IPS-18c (cell line): ENCODE measurements around the gene AMH.
"Not testable (repeated sequence)": the region's sequence is repeated elsewhere in the genome, so short reads cannot be mapped to it uniquely, and the experiment has no call there.

Source experiments
- H3K4me3 ChIP-seq: 2 replicates; pipeline ENCODE4 v1.7.0; 2013; ENCODE audit warnings: low read depth, mild to moderate bottlenecking, low read length, moderate library complexity; ENCODE audit not compliant: insufficient read depth
- H3K9me3 ChIP-seq: one replicate; pipeline ENCODE4 v1.6.1; 2013; ENCODE audit warnings: mild to moderate bottlenecking, low read length, moderate library complexity; ENCODE audit not compliant: control insufficient read depth, insufficient read depth

The AMH gene

GRCh38 chr19:2249010-2249866 is at the start of gene AMH:
TSS of gene AMH (plus strand) at chr19:2249323. CDS start at chr19:2249333, 10 bp downstream.
- Histone ChIP-seq H3K4me3 (no peak within 1 kb of the TSS), H3K9me3 (peaks cover 2% of the 10 kb centered on the region)

DNA sequence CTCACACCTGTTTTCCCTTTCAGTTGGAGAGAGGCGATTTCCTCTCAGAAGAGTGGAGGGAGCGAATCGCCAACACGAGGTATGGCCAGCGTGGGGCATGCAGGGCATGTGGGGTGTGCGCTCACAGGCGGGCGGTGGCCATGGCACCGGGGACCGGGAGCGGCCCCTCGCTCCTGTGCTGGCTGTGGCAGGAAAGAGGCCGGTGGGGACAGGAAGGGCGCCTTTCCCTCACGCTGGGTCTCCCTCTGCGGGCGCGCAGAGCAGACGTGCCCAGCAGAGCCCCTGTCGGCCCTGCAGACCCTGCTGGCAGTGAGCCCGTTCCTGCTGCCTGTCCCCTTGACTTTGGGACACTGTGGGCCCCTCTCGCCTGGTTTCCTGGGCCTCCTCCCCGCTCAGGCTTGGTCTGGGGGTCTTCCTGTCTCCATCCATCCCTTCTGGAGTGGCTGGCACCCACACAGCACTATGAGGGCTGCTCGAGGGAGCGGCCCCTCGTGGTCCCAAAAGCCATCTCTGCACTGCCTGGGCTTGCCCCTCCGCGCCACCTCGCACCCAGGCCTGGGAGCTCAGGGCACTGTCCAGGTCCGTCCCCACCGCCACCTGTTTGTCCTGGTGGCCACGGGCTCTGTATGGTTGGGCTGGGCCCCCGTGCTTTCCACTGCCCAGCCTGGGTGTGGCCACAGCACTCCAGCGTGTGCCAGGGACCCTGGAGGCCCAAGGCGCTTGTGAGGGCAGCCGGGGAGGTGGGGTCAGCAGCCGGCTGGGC is 49.1 kb upstream of the AMH start:
- no peak overlapping the region; the same call in 1 of the 2 replicates for H3K4me3 ChIP-seq
- H3K9me3 ChIP-seq, result no peaks in the 10 kb centered on the region

DNA sequence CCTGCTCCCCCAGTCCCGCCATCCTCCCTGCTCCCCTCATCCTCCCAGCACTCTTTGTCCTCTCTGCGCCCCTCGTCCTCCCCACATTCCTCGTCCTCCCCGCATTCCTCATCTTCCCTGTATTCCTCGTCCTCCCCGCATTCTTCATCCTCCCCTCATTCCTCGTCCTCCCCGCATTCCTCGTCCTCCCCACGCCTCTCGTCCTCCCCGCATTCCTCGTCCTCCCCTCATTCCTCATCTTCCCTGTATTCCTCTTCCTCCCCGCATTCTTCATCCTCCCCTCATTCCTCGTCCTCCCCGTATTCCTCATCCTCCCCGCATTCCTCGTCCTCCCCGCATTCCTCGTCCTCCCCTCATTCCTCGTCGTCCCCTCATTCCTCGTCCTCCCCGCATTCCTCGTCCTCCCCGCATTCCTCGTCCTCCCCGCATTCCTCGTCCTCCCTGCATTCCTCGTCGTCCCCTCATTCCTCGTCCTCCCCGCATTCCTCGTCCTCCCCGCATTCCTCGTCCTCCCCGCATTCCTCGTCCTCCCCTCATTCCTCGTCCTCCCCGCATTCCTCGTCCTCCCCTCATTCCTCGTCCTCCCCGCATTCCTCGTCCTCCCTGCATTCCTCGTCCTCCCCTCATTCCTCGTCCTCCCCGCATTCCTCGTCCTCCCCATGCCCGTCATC is 48.4 kb upstream of the AMH start:
- H3K9me3 ChIP-seq, result not testable (repeated sequence)

DNA sequence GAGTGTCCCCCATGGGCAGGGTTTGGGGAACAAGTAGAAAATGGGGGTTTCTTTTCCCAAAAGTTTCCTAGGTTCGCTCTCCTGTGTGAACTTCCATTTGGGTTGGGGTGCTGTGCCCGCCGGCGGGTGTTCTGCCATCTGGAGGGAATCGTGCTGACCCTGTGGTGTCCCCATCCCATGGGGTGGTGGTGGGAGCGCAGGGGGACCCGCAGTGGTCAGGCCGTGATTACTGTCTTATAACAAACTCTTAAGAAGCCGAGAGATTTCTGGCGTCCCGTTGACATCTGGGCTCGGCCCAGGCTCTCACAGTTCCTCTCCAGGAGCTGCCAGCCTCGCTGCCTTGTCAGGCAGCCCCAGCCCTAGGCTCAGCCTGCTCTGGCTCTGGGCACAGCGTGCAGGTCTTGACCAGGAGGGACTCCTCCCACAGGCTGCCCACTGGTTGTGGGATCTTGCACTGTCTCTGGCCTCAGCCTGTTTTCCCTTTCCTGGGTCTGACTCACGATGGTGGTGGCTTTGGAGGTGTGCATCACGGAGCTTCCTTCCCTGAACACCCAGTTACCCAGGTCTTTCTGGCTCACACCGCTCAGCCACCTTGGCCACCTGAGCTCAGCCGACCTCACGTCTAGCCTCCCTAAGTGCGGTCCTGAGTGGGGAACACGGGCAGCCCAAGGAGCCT is 47.5 kb upstream of the AMH start:
- H3K9me3 ChIP-seq, result peaks cover 2% of the 10 kb centered on the region
- no peak overlapping the region for H3K4me3 ChIP-seq

More for the DNA sequence above, 48.4 kb upstream of the AMH start:
- H3K4me3 ChIP-seq, result not testable (repeated sequence)

DNA sequence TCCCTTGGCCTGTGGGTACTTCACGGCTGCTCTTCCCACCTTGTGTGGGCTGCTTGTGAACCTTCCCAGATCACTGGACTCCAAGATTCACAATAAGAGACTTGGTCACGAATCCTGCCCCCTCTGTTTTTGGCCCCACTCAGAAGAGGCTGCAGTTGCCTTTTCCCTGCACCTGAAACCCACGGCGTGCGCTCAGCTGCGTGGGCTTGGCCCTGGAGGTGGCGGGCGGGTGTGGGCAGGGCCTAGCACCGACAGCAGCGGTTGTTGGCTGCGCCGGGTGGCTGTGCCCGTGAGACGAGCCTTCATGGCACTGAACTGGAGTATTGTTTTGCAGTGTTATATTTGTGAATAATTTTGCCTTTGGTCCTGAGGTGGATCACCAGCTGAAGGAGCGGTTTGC is 46.8 kb upstream of the AMH start:
- Histone ChIP-seq H3K4me3 (no peak overlapping the region), H3K9me3 (peaks cover 2% of the 10 kb centered on the region)

DNA sequence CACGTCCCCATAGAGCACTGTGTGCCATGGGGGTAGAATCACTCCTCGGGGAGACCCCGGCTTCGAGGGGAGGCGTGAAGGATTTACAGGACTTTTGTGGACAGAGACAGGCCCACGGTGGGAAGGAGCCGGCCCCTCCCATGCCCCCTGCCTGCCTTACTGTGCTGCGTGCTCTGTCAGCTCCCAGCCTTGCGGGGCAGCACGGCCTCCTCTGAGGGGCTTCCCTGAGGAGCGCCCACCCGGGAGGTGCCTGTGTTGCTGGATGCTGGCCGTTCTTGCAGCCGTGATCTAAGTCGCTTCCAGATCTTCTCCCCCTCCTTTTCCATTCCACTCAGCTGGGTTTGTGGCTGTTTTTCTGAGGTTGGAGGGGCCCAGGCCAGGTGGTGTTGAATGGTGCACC is 42.1 kb upstream of the AMH start:
- H3K9me3 ChIP-seq, result peaks cover 2% of the 10 kb centered on the region
- H3K4me3 ChIP-seq, result no peak overlapping the region

- Histone ChIP-seq H3K9me3 (peaks cover 5% of the 10 kb centered on the region), H3K4me3 (no peak overlapping the region)
These were observed 40.9 kb upstream of the AMH start for GRCh38 chr19:2207991-2208860.

DNA sequence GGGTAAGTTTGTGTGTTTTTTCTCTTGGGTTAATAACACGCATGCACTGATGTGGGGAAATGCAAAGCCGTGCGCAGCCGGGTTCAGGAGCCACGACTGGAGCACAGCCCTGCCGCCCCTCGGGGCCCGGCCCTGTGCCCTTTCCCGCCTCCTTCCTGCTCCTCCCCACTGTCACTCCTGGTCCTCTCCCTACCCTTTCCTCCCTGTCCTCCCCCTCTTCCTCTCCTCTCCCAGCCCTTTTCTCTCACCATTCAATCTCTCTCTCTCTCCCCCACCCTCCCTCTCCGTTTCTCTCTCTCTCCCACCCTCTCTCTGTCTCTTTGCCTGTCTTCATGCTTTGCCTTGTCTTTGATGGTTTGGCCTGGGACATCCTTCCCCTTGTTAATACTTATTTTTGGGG is 40.1 kb upstream of the AMH start:
- no peak overlapping the region for H3K4me3 ChIP-seq
- peaks cover 5% of the 10 kb centered on the region for H3K9me3 ChIP-seq

- Histone ChIP-seq H3K4me3 (no peak overlapping the region), H3K9me3 (peaks cover 5% of the 10 kb centered on the region)
These were observed 39.7 kb upstream of the AMH start for GRCh38 chr19:2209408-2209807.

- peaks cover 3% of the 10 kb centered on the region for H3K9me3 ChIP-seq
- no peak overlapping the region for H3K4me3 ChIP-seq
These were observed 38.9 kb upstream of the AMH start for GRCh38 chr19:2210206-2210605.

DNA sequence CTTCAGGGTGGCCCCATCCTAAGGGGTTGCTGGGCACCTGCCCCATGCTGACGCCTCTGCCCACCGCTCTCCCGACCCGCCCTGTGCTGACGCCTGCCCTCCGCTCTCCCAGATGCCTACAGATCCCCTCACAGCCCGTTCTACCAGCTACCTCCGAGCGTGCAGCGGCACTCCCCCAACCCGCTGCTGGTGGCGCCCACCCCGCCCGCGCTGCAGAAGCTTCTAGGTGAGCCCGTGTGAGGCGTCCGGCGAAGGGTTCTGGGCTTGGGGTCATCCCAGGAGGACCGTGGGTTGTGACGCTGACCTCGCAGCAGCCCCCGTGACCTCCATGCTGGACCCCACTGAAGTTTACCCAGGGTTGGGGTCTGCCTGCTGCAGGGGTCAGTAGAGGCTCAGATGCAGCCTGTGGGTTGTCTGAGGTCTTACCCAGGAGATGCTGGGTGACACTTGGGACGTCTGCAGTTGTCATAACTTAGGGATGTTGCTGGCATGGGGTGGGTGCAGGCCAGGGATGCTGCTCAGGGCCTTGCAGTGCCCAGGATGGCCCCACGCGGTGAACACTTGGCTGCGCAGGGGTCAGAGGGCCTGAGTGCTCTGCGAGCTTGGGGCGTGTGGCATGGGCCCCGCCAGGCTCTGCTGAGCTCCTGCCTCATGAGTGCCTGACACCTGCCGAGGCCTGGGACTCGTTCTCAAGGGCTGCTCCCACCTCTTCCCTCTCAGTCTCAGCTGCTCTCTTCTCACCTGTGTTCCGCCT is 38.0 kb upstream of the AMH start:
- H3K4me3 ChIP-seq, result no peak overlapping the region
- peaks cover 3% of the 10 kb centered on the region for H3K9me3 ChIP-seq

DNA sequence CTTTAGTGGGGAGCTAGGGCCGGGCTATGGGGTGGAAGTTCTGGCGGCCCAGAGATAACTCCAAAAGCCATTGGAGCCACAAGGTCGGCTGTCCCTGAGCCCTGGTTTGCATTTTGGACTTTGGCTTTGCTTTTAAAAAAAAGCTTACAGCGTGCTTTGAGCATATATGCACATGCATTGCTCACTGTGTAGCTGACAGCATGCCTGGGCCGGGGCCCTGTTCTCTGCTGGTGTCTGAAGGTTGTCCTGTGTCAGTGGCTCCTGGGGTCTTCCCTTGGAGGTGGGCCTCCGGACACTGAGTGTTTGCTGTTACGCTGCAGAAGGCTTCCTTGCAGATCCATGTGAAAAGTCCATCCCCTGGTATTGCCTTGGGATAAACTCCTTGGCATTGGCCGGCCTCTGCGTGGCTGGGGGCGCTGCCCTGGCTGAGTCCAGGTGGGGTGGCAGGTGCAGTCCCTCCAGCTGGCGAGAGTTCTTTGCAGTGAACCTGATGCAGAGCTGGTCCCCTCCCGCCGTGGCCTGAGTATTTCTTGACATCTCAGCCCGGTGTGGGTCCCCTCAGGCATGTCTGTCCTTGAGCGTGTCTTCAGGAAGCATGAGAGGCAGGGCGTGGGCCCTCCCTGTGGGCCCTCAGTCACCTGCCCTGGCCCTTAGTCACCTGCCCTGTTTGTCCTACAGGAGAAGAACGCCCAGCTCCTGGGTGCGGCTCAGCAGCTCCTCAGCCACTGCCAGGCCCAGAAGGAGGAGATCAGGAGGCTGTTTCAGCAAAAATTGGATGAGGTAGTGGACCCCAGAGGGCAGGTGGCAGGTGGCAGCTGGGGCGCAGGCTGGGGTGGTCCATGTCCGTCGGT is 36.0 kb upstream of the AMH start:
- H3K4me3 ChIP-seq, result no peak overlapping the region

DNA sequence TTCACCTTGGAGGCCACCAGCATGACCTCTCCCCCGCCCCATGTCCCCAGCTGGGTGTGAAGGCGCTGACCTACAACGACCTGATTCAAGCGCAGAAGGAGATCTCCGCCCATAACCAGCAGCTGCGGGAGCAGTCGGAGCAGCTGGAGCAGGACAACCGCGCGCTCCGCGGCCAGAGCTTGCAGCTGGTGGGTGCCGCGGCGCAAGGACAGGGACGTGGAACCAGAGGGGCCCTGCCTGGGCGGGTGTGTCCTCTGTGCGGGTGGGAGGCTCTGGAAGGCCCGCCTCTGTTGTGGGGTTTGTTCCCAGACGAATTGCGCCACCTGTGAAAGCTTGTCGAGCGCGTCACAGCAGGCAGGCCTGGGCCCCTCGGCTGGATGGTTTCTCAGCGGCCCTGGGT is 35.3 kb upstream of the AMH start:
- peaks cover 3% of the 10 kb centered on the region for H3K9me3 ChIP-seq

More for the DNA sequence above, 36.0 kb upstream of the AMH start:
- peaks cover 3% of the 10 kb centered on the region for H3K9me3 ChIP-seq

GRCh38 chr19:2214251-2214650 is 34.9 kb upstream of the AMH start:
- Histone ChIP-seq H3K9me3 (peaks cover 3% of the 10 kb centered on the region), H3K4me3 (no peak overlapping the region)

More for the DNA sequence above, 35.3 kb upstream of the AMH start:
- no peak overlapping the region for H3K4me3 ChIP-seq

- Histone ChIP-seq H3K4me3 (no peak overlapping the region), H3K9me3 (peaks cover 3% of the 10 kb centered on the region)
These were observed 33.8 kb upstream of the AMH start for GRCh38 chr19:2215281-2215751.
